IMR-90 (cell line): ENCODE measurements around the gene RASL10B. TPM values are rescaled to one million over a fixed set of nuclear protein-coding genes. Genes with fewer than 3 reads are reported as not detected.

ENCODE experiments used
- ATAC-seq: fragments of 200-7000 bp; cut with Tn5 transposase; 2 replicates; pipeline ENCODE4 v1.9.1; 2020; ENCODE audit warnings: low read depth, mild to moderate bottlenecking, moderate library complexity
- BruUV-seq: library from RNA; stranded (reverse); fragments of 400-500 nt; replicated peaks from 2 replicates; lab custom pipeline; 2021; lab: Mats Ljungman, UMichigan
- CTCF ChIA-PET: fragments of 300-600 bp; formaldehyde crosslinking; extraction: SDS; loops from one replicate; lab custom pipeline; 2021; ENCODE audit warnings: antibody characterized with exemption; lab: Yijun Ruan, JAX
- POLR2A ChIA-PET: fragments of 300-600 bp; sonication (Branson Sonifier 250); formaldehyde crosslinking; loops from one replicate; lab custom pipeline; 2022; ENCODE audit warnings: antibody characterized with exemption; ENCODE audit not compliant: unreplicated experiment; lab: Charles Lee
- DNase-seq: peaks from one replicate; pipeline ENCODE4 v3.0.0; 2013
- H2AFZ ChIP-seq: replicated peaks from 2 replicates; pipeline ENCODE3; 2013; ENCODE audit warnings: low read length, mild to moderate bottlenecking; ENCODE audit not compliant: poor library complexity
- H2AK5ac ChIP-seq: 2 replicates; pipeline ENCODE4 v1.6.1; 2013; ENCODE audit warnings: low read depth, low read length, inconsistent platforms
- H2AK9ac ChIP-seq: replicated peaks from 2 replicates; pipeline ENCODE3; 2013; ENCODE audit warnings: mild to moderate bottlenecking, low read depth, low read length, moderate library complexity; ENCODE audit not compliant: poor library complexity
- H2BK120ac ChIP-seq: 2 replicates; pipeline ENCODE4 v1.6.1; 2013; ENCODE audit warnings: low read depth, low read length, inconsistent platforms
- H2BK15ac ChIP-seq: 3 replicates; pipeline ENCODE4 v1.6.1; 2013; ENCODE audit warnings: low read depth, low read length, inconsistent platforms
- H2BK20ac ChIP-seq: 2 replicates; pipeline ENCODE4 v1.6.1; 2013; ENCODE audit warnings: low read depth, mild to moderate bottlenecking, inconsistent platforms, low read length, moderate library complexity
- H2BK5ac ChIP-seq: 2 replicates; pipeline ENCODE4 v1.6.1; 2013; ENCODE audit warnings: mild to moderate bottlenecking, low read depth, low read length, inconsistent platforms; ENCODE audit not compliant: poor library complexity, severe bottlenecking
- H3K14ac ChIP-seq: replicated peaks from 2 replicates; pipeline ENCODE4 v1.6.1; 2013; ENCODE audit warnings: low read depth, low read length, inconsistent platforms
- H3K18ac ChIP-seq: 2 replicates; pipeline ENCODE4 v1.6.1; 2013; ENCODE audit warnings: low read depth, low read length, control low read depth
- H3K23ac ChIP-seq: 2 replicates; pipeline ENCODE4 v1.6.1; 2013; ENCODE audit warnings: low read depth, low read length, inconsistent platforms
- H3K27ac ChIP-seq: 2 replicates; pipeline ENCODE4 v1.5.1; 2013; ENCODE audit warnings: mild to moderate bottlenecking, control low read depth, low read length; ENCODE audit not compliant: insufficient read depth
- H3K27me3 ChIP-seq: 2 replicates; pipeline ENCODE4 v1.6.1; 2013; ENCODE audit warnings: low read length; ENCODE audit not compliant: control insufficient read depth, insufficient read depth
- H3K36me3 ChIP-seq: 2 replicates; pipeline ENCODE4 v1.6.1; 2013; ENCODE audit warnings: low read length, mixed read lengths; ENCODE audit not compliant: control insufficient read depth, insufficient read depth
- H3K4ac ChIP-seq: 2 replicates; pipeline ENCODE4 v1.6.1; 2013; ENCODE audit warnings: low read depth, low read length, inconsistent platforms
- H3K4me1 ChIP-seq: 2 replicates; pipeline ENCODE4 v1.6.1; 2013; ENCODE audit warnings: low read length, mixed read lengths; ENCODE audit not compliant: control insufficient read depth, insufficient read depth
- H3K4me2 ChIP-seq: 2 replicates; pipeline ENCODE4 v1.6.1; 2013; ENCODE audit warnings: low read depth, mild to moderate bottlenecking, control low read depth, low read length, moderate library complexity
- H3K4me3 ChIP-seq: 2 replicates; pipeline ENCODE4 v1.5.1; 2013; ENCODE audit warnings: low read depth, mild to moderate bottlenecking, control low read depth, low read length, moderate library complexity; ENCODE audit not compliant: insufficient read depth
- H3K56ac ChIP-seq: 2 replicates; pipeline ENCODE4 v1.6.1; 2013; ENCODE audit warnings: low read length, inconsistent platforms; ENCODE audit not compliant: insufficient read depth; ENCODE audit errors: extremely low read depth
- H3K79me1 ChIP-seq, 2 experiments: 2 replicates each; pipeline ENCODE4 v1.6.1; 2013; ENCODE audit warnings: low read length in 2 of 2, inconsistent platforms in 1 of 2, low read depth in 1 of 2
- H3K9ac ChIP-seq: 2 replicates; pipeline ENCODE4 v1.6.1; 2013; ENCODE audit warnings: low read depth, low read length, control low read depth
- H3K9me1 ChIP-seq: 2 replicates; pipeline ENCODE4 v1.6.1; 2013; ENCODE audit warnings: low read length, inconsistent platforms; ENCODE audit not compliant: insufficient read depth
- H3K9me3 ChIP-seq: 2 replicates; pipeline ENCODE4 v1.6.1; 2013; ENCODE audit warnings: low read length; ENCODE audit not compliant: control insufficient read depth, insufficient read depth
- H4K20me1 ChIP-seq: 2 replicates; pipeline ENCODE4 v1.6.1; 2013; ENCODE audit warnings: low read length, inconsistent platforms; ENCODE audit not compliant: insufficient read depth
- H4K5ac ChIP-seq: 2 replicates; pipeline ENCODE4 v1.6.1; 2013; ENCODE audit warnings: mild to moderate bottlenecking, low read depth, low read length, control low read depth
- H4K8ac ChIP-seq, 2 experiments: 2 replicates each; pipeline ENCODE4 v1.6.1; 2013; ENCODE audit warnings: low read depth in 2 of 2, low read length in 2 of 2, control low read depth in 1 of 2, inconsistent platforms in 1 of 2
- H4K91ac ChIP-seq: 2 replicates; pipeline ENCODE4 v1.6.1; 2013; ENCODE audit warnings: low read depth, low read length, inconsistent platforms; ENCODE audit not compliant: insufficient read depth
- CEBPB ChIP-seq: IDR thresholded peaks from 2 replicates; pipeline ENCODE4 v1.6.1; 2012; ENCODE audit warnings: low read depth, low read length, improper control_type of control experiment
- POLR2A ChIP-seq: IDR thresholded peaks from 2 replicates; pipeline ENCODE4 v1.6.1; 2012; ENCODE audit warnings: mild to moderate bottlenecking, low read depth, low read length
- RCOR1 ChIP-seq: IDR thresholded peaks from 2 replicates; pipeline ENCODE4 v1.6.1; 2012; ENCODE audit warnings: mild to moderate bottlenecking, low read length, improper control_type of control experiment; ENCODE audit not compliant: insufficient replicate concordance
- WGBS, 2 experiments: methylation state at CpG; one replicate each; pipeline versions ENCODE4 v1.1.5 to v1.1.7; 2013; ENCODE audit warnings: missing lambda C conversion rate in 2 of 2; ENCODE audit not compliant: insufficient read length in 1 of 2; ENCODE audit errors: extremely low coverage in 2 of 2; 5-methylcytosine and 5-hydroxymethylcytosine counted together
- dilution Hi-C: fragments of 300-500 bp; cut with HindIII; formaldehyde crosslinking; loops from one replicate; pipeline ENCODE4 v1.14.3; 2018; ENCODE audit warnings: low sequenced_read_pairs; ENCODE audit not compliant: unreplicated experiment
- in situ Hi-C: fragments of 300-500 bp; cut with MboI; formaldehyde crosslinking; loops from 3 replicates; pipeline ENCODE4 v1.14.3; 2019; ENCODE audit warnings: low sequenced_read_pairs, inconsistent platforms, mixed read lengths
- intact Hi-C: fragments of 100-400 bp; cut with micrococcal nuclease; formaldehyde crosslinking; loops from 2 replicates; pipeline ENCODE4 v1.10.0; 2022
- polyA plus RNA-seq, 3 experiments: library from polyadenylated mRNA; depleted of rRNA; stranded (reverse); fragments of >200 nt; gene quantifications; 2 replicates each; pipeline ENCODE4 v1.2.3, GENCODE V29; 2012; ENCODE audit warnings: low replicate concordance in 1 of 3
- total RNA-seq: library from RNA; depleted of rRNA; stranded (reverse); fragments of >200 nt; gene quantifications from 2 replicates; pipeline ENCODE4 v1.2.3, GENCODE V29; 2012

Gene RASL10B
- total and polyA plus RNA-seq, 2 of the 4 experiments (the other 2 are of a cell fraction) = 4.1 to 4.7 TPM

DNA sequence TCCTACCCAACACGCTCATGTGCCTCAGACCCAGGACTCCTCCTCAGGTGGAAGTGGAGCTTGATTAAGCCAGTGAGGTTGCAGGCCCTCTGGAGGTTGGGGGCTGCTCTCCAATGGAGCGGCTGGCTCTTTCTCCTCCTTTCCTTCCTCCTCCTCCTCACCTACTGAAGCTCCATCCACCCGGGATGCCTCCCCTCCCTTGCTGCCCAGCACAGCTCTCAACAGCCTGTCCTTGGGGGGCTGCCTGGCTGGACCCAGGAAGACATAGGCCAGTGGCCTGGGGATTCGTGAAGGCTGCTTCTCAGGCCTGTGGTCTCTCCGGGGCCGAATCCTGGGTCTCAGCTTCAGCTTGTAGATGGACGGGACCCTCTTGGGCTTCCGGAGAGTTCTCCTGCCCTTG lies 13.4 kb downstream of the RASL10B start:
- Histone ChIP-seq H3K9me1 (peaks cover 2% of the 10 kb centered on the region; the same call in 1 of the 2 replicates), H2BK5ac (no peak overlapping the region), H3K14ac (no peak overlapping the region), H4K8ac (no peak overlapping the region), H3K4me3 (no peak overlapping the region), H3K4ac (no peak overlapping the region), H3K4me1 (peaks cover 3% of the 10 kb centered on the region; the same call in 1 of the 2 replicates), H3K23ac (no peak overlapping the region), H3K27me3 (peaks cover 51% of the 10 kb centered on the region), H3K79me1 (no peaks in the 10 kb centered on the region), H4K5ac (no peak overlapping the region), H3K18ac (no peak overlapping the region), H3K9ac (no peak overlapping the region), H3K27ac (no peak overlapping the region), H3K9me3 (no peaks in the 10 kb centered on the region), H2BK15ac (no peak overlapping the region), H4K20me1 (peaks cover 12% of the 10 kb centered on the region), H3K36me3 (no peaks in the 10 kb centered on the region), H2AK9ac (no peak overlapping the region), H2AFZ (no peak overlapping the region), H4K91ac (no peak overlapping the region), H2AK5ac (no peak overlapping the region), H2BK120ac (no peak overlapping the region), H3K4me2 (no peak overlapping the region), H2BK20ac (no peak overlapping the region), H3K56ac (no peak overlapping the region)
- DNase-seq (no peak), ATAC-seq (no peak)
- in situ Hi-C loops (loop anchor here (25.0 kb wide), 1 partner anchor 383 kb away; the partner anchor contains the start of gene SLFN11), dilution Hi-C loops (no loop called here), intact Hi-C loops (loop anchor here (10.0 kb wide), 2 partner anchors 310 to 500 kb away; partner anchors contain the start of genes SLFN12 and SLFN5)
- no TSS peak for BruUV-seq
- ChIA-PET CTCF (no interaction called here), POLR2A (no interaction called here)
- WGBS, 2 experiments = 73% methylated on average over 3 of the region's 8 CpGs; no CpG with 5 or more reads in 1 of the 2 experiments
- TF ChIP-seq CEBPB = no peak
- TF ChIP-seq POLR2A = no peak
- no peak for TF ChIP-seq RCOR1
